BLaER1 (cell line): ENCODE measurements around the gene BICC1.
"Not testable (repeated sequence)": the region's sequence is repeated elsewhere in the genome, so short reads cannot be mapped to it uniquely, and the experiment has no call there.

Experiments
- H3K27ac ChIP-seq: shearing (Covaris generic); formaldehyde crosslinking; 2 replicates; pipeline ENCODE4 v1.8.1; 2022
- H3K27me3 ChIP-seq: shearing (Covaris generic); formaldehyde crosslinking; 2 replicates; pipeline ENCODE4 v1.8.1; 2022
- H3K36me3 ChIP-seq: shearing (Covaris generic); formaldehyde crosslinking; 2 replicates; pipeline ENCODE4 v1.8.1; 2022
- H3K4me1 ChIP-seq: shearing (Covaris generic); formaldehyde crosslinking; 2 replicates; pipeline ENCODE4 v1.8.1; 2022
- H3K4me2 ChIP-seq: shearing (Covaris generic); formaldehyde crosslinking; 2 replicates; pipeline ENCODE4 v1.8.1; 2022
- H3K4me3 ChIP-seq: shearing (Covaris generic); formaldehyde crosslinking; 2 replicates; pipeline ENCODE4 v1.8.1; 2022
- H3K9ac ChIP-seq: shearing (Covaris generic); formaldehyde crosslinking; 2 replicates; pipeline ENCODE4 v1.8.1; 2022
- H3K9me3 ChIP-seq: shearing (Covaris generic); formaldehyde crosslinking; 2 replicates; pipeline ENCODE4 v1.8.1; 2022
- H4K20me1 ChIP-seq: shearing (Covaris generic); formaldehyde crosslinking; 2 replicates; pipeline ENCODE4 v1.8.1; 2022
- Cebpa-rat ChIP-seq: shearing (Covaris generic); IDR thresholded peaks from 2 replicates; pipeline ENCODE4 v1.8.1; 2022

Gene BICC1

GRCh38 chr10:58590152-58590840 is 77.6 kb downstream of the BICC1 start:
- H3K9me3 ChIP-seq = no peaks in the 10 kb centered on the region
- H3K4me1 ChIP-seq = no peaks in the 10 kb centered on the region
- no peaks in the 10 kb centered on the region for H4K20me1 ChIP-seq
- no peaks in the 10 kb centered on the region for H3K27me3 ChIP-seq
- no peak for TF ChIP-seq Cebpa-rat
- no peak overlapping the region for H3K9ac ChIP-seq
- H3K27ac ChIP-seq = no peak overlapping the region
- H3K36me3 ChIP-seq = no peaks in the 10 kb centered on the region
- no peak overlapping the region for H3K4me3 ChIP-seq
- H3K4me2 ChIP-seq = no peak overlapping the region

DNA sequence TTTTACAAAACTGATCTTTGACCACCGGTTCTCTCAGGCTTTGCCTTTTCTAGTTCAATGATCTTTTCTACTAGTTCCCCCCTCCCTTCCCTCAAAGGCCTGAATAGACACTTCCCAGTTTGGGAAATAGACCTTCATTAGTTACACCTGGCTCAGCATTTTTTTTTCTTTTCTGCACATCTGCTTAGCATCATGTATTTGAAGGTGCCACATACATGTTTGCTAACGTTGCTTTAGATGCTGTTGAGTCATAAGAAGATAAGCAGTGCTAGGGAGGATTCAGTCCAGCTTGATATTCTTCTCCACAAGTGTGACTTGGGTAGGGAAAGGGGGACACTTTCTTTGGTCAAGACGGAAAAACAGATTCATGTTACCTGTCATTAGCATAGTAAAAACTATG is 78.3 kb downstream of the BICC1 start:
- Histone ChIP-seq H3K9me3 (no peaks in the 10 kb centered on the region), H3K4me2 (no peak overlapping the region), H3K4me1 (no peaks in the 10 kb centered on the region), H3K36me3 (no peaks in the 10 kb centered on the region), H4K20me1 (no peaks in the 10 kb centered on the region), H3K27ac (no peak overlapping the region), H3K4me3 (no peak overlapping the region), H3K9ac (no peak overlapping the region), H3K27me3 (no peaks in the 10 kb centered on the region)
- no peak for TF ChIP-seq Cebpa-rat

DNA sequence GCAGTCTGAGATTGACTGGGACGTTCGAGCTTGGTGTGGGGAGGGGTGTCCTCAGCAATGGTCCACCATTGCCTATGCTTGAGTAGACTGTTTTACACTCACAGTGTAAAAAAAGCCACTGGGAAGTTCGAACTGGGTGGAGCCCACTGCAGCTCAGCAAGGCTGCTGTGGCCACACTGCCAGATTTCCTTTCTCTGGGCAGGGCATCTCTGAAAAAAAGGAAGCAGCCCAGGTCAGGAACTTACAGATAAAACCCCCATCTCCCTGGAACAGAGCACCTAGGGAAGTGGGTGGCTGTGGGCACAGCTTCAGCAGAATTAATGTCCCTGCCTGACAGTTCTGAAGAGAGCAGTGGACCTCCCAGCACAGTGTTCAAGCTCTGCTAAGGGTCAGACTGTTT is 80.3 kb downstream of the BICC1 start:
- Histone ChIP-seq H3K9ac (no peak overlapping the region), H3K4me1 (no peaks in the 10 kb centered on the region), H3K4me3 (no peak overlapping the region), H3K36me3 (no peaks in the 10 kb centered on the region), H3K9me3 (peaks cover 8% of the 10 kb centered on the region; the same call in 1 of the 2 replicates), H3K27ac (no peak overlapping the region), H3K4me2 (no peak overlapping the region), H3K27me3 (no peaks in the 10 kb centered on the region), H4K20me1 (no peaks in the 10 kb centered on the region)
- TF ChIP-seq Cebpa-rat = no peak

DNA sequence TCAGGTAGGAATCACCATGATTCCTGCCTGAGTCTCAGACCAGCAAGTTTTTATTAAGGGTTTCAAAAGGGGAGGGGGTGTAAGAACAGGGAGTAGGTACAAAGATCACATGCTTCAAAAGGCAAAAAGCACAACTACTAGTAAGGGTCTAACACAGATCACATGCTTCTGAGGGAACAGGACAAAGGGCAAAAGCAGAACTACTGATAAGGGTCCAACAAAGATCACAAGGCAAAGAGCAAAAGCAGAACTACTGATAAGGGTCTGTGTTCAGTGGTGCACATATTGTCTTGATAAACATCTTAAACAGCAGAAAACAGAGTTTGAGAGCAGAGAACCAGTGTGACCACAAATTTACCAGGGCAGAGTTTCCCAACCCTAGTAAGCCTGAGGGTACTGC is 84.5 kb downstream of the BICC1 start:
- H3K27me3 ChIP-seq, H4K20me1 ChIP-seq, H3K4me2 ChIP-seq, H3K36me3 ChIP-seq, H3K27ac ChIP-seq, H3K4me1 ChIP-seq, H3K4me3 ChIP-seq, H3K9ac ChIP-seq: not testable (repeated sequence)
- peaks cover 11% of the 10 kb centered on the region; the same call in 1 of the 2 replicates for H3K9me3 ChIP-seq

GRCh38 chr10:58599927-58600553 is 87.4 kb downstream of the BICC1 start:
- Histone ChIP-seq H3K4me3 (no peak overlapping the region), H3K9me3 (peaks cover 11% of the 10 kb centered on the region; the same call in 1 of the 2 replicates), H3K27me3 (no peaks in the 10 kb centered on the region), H3K27ac (no peak overlapping the region), H3K36me3 (no peaks in the 10 kb centered on the region), H3K4me1 (no peaks in the 10 kb centered on the region), H3K9ac (no peak overlapping the region), H3K4me2 (no peak overlapping the region), H4K20me1 (no peaks in the 10 kb centered on the region)
- TF ChIP-seq Cebpa-rat = no peak

DNA sequence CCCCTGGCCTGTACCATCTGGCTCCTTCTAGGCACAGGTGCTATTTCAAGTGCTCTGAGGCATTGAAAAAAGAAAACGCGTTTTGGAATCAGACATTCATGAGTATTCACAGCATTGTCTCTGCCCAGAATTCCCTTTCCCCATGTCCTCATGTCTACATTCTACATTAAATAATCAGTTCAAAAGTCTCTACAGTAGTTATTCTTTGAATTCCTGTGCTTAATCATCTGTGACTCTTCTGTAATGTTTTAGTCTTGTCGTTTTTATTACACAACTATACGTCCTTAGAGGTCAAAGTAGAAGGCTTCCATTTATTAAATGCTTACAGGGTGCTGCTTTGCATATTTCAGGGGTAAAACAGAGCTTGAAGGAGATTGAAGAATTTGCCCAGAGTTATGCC is 95.7 kb downstream of the BICC1 start:
- no peaks in the 10 kb centered on the region for H3K4me1 ChIP-seq
- H3K36me3 ChIP-seq = no peaks in the 10 kb centered on the region
- no peaks in the 10 kb centered on the region for H3K27me3 ChIP-seq
- H3K9ac ChIP-seq = no peak overlapping the region
- TF ChIP-seq Cebpa-rat = no peak
- no peaks in the 10 kb centered on the region for H4K20me1 ChIP-seq
- H3K4me3 ChIP-seq = no peak overlapping the region
- no peak overlapping the region for H3K4me2 ChIP-seq
- H3K9me3 ChIP-seq = no peaks in the 10 kb centered on the region
- H3K27ac ChIP-seq = no peak overlapping the region

DNA sequence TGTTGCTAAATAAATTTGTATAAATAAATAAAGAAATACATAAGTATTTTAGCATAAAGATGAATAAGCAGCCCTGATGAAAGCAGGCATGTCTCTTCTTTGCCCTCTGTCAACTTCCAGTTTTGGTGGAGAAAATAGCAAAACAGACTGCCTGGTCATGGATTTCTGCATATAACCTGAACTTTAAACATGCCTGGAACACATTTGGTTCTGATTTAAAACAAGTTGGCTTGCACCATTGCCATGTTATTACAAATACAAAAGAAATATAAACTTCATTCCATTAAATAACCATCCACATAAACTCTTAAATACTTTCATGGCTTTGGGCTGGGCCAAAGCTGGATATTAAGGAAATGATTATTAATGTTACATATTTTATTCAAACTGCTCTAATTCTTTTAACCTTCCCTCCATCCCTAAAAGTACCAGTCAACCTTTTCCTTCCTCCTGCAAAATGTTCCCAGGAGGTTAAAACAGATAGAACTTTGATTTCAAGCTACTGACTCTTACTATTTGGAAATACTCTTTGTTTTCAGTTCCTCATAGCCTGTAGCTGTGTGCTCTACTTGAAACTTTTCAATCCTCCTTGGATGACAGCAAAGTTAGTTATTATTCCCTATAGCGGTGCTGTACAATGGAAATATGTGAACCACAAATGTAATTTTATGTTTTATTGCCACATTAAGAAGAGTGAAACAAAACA is 96.3 kb downstream of the BICC1 start:
- H3K4me3 ChIP-seq = no peak overlapping the region
- H3K4me2 ChIP-seq = no peak overlapping the region
- no peak overlapping the region for H3K9ac ChIP-seq
- no peaks in the 10 kb centered on the region for H3K9me3 ChIP-seq
- no peak overlapping the region for H3K27ac ChIP-seq
- TF ChIP-seq Cebpa-rat = no peak
- no peaks in the 10 kb centered on the region for H3K36me3 ChIP-seq
- H3K4me1 ChIP-seq = no peaks in the 10 kb centered on the region
- no peaks in the 10 kb centered on the region for H4K20me1 ChIP-seq
- no peaks in the 10 kb centered on the region for H3K27me3 ChIP-seq

GRCh38 chr10:58609532-58610150 is 97.0 kb downstream of the BICC1 start:
- no peak for TF ChIP-seq Cebpa-rat
- Histone ChIP-seq H3K4me2 (no peak overlapping the region), H3K4me3 (no peak overlapping the region), H4K20me1 (no peaks in the 10 kb centered on the region), H3K4me1 (no peaks in the 10 kb centered on the region), H3K27ac (no peak overlapping the region), H3K36me3 (no peaks in the 10 kb centered on the region), H3K27me3 (no peaks in the 10 kb centered on the region), H3K9me3 (no peaks in the 10 kb centered on the region), H3K9ac (no peak overlapping the region)

DNA sequence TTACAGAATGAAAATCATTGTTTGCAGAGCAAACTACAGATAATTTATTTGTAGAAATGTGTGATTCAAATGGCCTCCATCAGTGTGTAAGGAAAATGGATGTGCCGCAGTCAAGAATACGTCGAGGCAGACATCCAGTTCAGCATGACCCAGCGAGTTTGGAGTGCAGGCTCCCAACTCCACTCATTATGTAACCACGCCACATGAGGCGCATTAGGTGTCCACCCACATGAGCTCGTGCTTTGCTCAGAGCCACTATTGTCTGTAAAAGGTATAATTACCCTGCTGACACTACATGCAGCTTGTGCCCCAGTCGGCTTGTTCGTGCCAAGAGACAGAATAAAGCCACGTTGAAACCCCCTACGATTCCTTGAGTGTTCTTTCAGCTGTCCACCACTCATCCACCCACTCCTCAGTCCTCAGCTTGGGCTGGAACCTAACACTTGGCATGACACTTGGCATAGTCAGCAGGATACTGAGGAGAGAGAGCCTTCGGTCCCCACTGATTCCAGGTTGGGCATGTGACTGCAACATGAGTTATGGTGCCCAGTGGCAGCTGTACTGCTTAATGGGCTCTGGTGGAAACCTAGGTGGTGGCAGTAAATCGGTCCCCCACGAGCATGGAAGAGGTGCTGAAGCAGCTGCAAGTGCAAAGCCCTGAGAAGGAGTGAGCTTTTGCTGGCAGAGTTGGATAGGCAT is 102.7 kb downstream of the BICC1 start:
- no peak overlapping the region for H3K4me3 ChIP-seq
- H3K36me3 ChIP-seq = no peaks in the 10 kb centered on the region
- no peaks in the 10 kb centered on the region for H4K20me1 ChIP-seq
- H3K27ac ChIP-seq = no peak overlapping the region
- no peaks in the 10 kb centered on the region for H3K27me3 ChIP-seq
- TF ChIP-seq Cebpa-rat = no peak
- H3K4me1 ChIP-seq = no peaks in the 10 kb centered on the region
- no peak overlapping the region for H3K9ac ChIP-seq
- H3K4me2 ChIP-seq = no peak overlapping the region
- H3K9me3 ChIP-seq = no peaks in the 10 kb centered on the region
